Ramos (cell line): Measurements from ENCODE around the gene PTPRR.

Experiments used
- in situ Hi-C: fragments of 300-500 bp; cut with MboI; formaldehyde crosslinking; loops from one replicate; pipeline ENCODE4 v1.14.3; 2022; ENCODE audit warnings: low sequenced_read_pairs; ENCODE audit not compliant: unreplicated experiment

Gene PTPRR

GRCh38 chr12:70920251-70920851 lies at the start of gene PTPRR:
Gene PTPRR (minus strand): TSS chr12:70920738. CDS start chr12:70920390, 348 bp downstream.
- in situ Hi-C loops = no loop called here

- in situ Hi-C loops = no loop called here
Measured at GRCh38 chr12:70966996-70967790, 46.7 kb upstream of the PTPRR start.

GRCh38 chr12:70966046-70966445 lies 45.5 kb upstream of the PTPRR start:
- in situ Hi-C loops = no loop called here

- in situ Hi-C loops = no loop called here
Measured at GRCh38 chr12:70964867-70965510, 44.5 kb upstream of the PTPRR start.

- in situ Hi-C loops = no loop called here
Measured at GRCh38 chr12:70963081-70963660, 42.6 kb upstream of the PTPRR start.

GRCh38 chr12:70962226-70962794 lies 41.8 kb upstream of the PTPRR start:
- in situ Hi-C loops = no loop called here

- in situ Hi-C loops = no loop called here
Measured at GRCh38 chr12:70960484-70960883, 39.9 kb upstream of the PTPRR start.

GRCh38 chr12:70955415-70955814 lies 34.9 kb upstream of the PTPRR start:
- in situ Hi-C loops = no loop called here

- in situ Hi-C loops = no loop called here
Measured at GRCh38 chr12:70950451-70950850, 29.9 kb upstream of the PTPRR start.

- in situ Hi-C loops = no loop called here
Measured at GRCh38 chr12:70948976-70949336, 28.4 kb upstream of the PTPRR start.

GRCh38 chr12:70948236-70948975 lies 27.9 kb upstream of the PTPRR start:
- in situ Hi-C loops = no loop called here

- in situ Hi-C loops = no loop called here
Measured at GRCh38 chr12:70936203-70936813, 15.8 kb upstream of the PTPRR start.

GRCh38 chr12:70933133-70933532 lies 12.6 kb upstream of the PTPRR start:
- in situ Hi-C loops = no loop called here

GRCh38 chr12:70929029-70929428 lies 8.5 kb upstream of the PTPRR start:
- in situ Hi-C loops = no loop called here

- in situ Hi-C loops = no loop called here
Measured at GRCh38 chr12:70928071-70928470, 7.5 kb upstream of the PTPRR start.

GRCh38 chr12:70927356-70927755 lies 6.8 kb upstream of the PTPRR start:
- in situ Hi-C loops = no loop called here

- in situ Hi-C loops = no loop called here
Measured at GRCh38 chr12:70925539-70925938, 5.0 kb upstream of the PTPRR start.

- in situ Hi-C loops = no loop called here
Measured at GRCh38 chr12:70920891-70921290, 353 bp upstream of the PTPRR start.

- in situ Hi-C loops = no loop called here
Measured at GRCh38 chr12:70919597-70920035, 922 bp downstream of the PTPRR start.

GRCh38 chr12:70919176-70919575 lies 1.4 kb downstream of the PTPRR start:
- in situ Hi-C loops = no loop called here
